K562 (cell line): ENCODE results near the gene GLCCI1. TPM values are rescaled to one million over a fixed set of nuclear protein-coding genes. Genes with fewer than 3 reads are reported as not detected.

Experiments
- ATAC-seq: fragments of 200-7000 bp; cut with Tn5 transposase; 3 replicates; pipeline ENCODE4 v1.9.1; 2020; ENCODE audit warnings: moderate library complexity
- BruUV-seq: library from RNA; stranded (reverse); fragments of 400-500 nt; replicated peaks from 2 replicates; lab custom pipeline; 2021; lab: Mats Ljungman, UMichigan
- CTCF ChIA-PET: fragments of 300-600 bp; formaldehyde crosslinking; extraction: SDS; loops from one replicate; lab custom pipeline; 2021; ENCODE audit warnings: low intra/inter-chr PET ratio; lab: Yijun Ruan, JAX
- POLR2A ChIA-PET: fragments of 300-600, 350-650 bp; sonication (Branson Sonifier 250); formaldehyde crosslinking; extraction: SDS; loops from one replicate; lab custom pipeline; 2021; ENCODE audit warnings: antibody characterized with exemption, inconsistent platforms; lab: Yijun Ruan, JAX
- DNase-seq, 4 experiments: peaks; one replicate each; pipeline versions ENCODE4 v3.0.0 to v3.0.0-alpha.2; 2011 to 2018; ENCODE audit warnings: low spot score in 3 of 4, mixed read lengths in 3 of 4; ENCODE audit errors: extremely low read depth in 1 of 4
- FAIRE-seq: peaks from 2 replicates; lab custom pipeline; 2011; peaks lifted over from hg19 to GRCh38; lab: Jason Lieb, UNC
- H2AFZ ChIP-seq: 2 replicates; pipeline ENCODE4 v1.6.0; 2011; ENCODE audit warnings: low read depth, low read length, control low read depth, inconsistent platforms
- H3K27ac ChIP-seq: fragments of 200-600 bp; 3 replicates; pipeline ENCODE4 v1.8.0; 2011; ENCODE audit warnings: low read depth, mild to moderate bottlenecking, control low read depth, inconsistent platforms, low read length, moderate library complexity, mixed read lengths; ENCODE audit errors: extremely low read depth
- H3K27me3 ChIP-seq, 2 experiments: fragments of 300-600 bp in 1 of 2; 2 replicates in 1 of 2; 3 replicates in 1 of 2; pipeline versions ENCODE4 v1.6.0 to v1.8.0; 2011; ENCODE audit warnings: inconsistent platforms in 2 of 2, low read length in 2 of 2, mild to moderate bottlenecking in 1 of 2, mixed read lengths in 1 of 2, moderate library complexity in 1 of 2; ENCODE audit not compliant: control insufficient read depth in 2 of 2, insufficient read depth in 2 of 2
- H3K36me3 ChIP-seq: fragments of 300-600 bp; 3 replicates; pipeline ENCODE4 v1.8.0; 2011; ENCODE audit warnings: mild to moderate bottlenecking, low read length, inconsistent platforms; ENCODE audit not compliant: control insufficient read depth, insufficient read depth
- H3K4me1 ChIP-seq, 2 experiments: fragments of 200-600 bp in 1 of 2; replicated peaks in 1 of 2; 2 replicates in 1 of 2; 3 replicates in 1 of 2; pipeline versions ENCODE4 v1.5.1 to v1.8.0; 2011; ENCODE audit warnings: inconsistent platforms in 2 of 2, low read length in 2 of 2, mild to moderate bottlenecking in 1 of 2, mixed read lengths in 1 of 2, moderate library complexity in 1 of 2; ENCODE audit not compliant: control insufficient read depth in 2 of 2, insufficient read depth in 2 of 2
- H3K4me2 ChIP-seq: 2 replicates; pipeline ENCODE4 v1.6.1; 2011; ENCODE audit warnings: low read length, control low read depth, inconsistent platforms, mixed read lengths; ENCODE audit not compliant: insufficient read depth
- H3K4me3 ChIP-seq: fragments of 200-600 bp; sonication (generic), shearing (Covaris generic); 2 replicates; pipeline ENCODE4 v1.5.1; 2016; ENCODE audit warnings: control low read depth, inconsistent platforms
- H3K79me2 ChIP-seq: fragments of 200-600 bp; 3 replicates; pipeline ENCODE4 v1.8.0; 2011; ENCODE audit warnings: low read length, inconsistent platforms; ENCODE audit not compliant: control insufficient read depth, insufficient read depth
- H3K9ac ChIP-seq, 2 experiments: 2 replicates each; pipeline versions ENCODE4 v1.6.0 to v1.6.1; 2011; ENCODE audit warnings: low read depth in 2 of 2, low read length in 2 of 2, control low read depth in 1 of 2, inconsistent platforms in 1 of 2, mild to moderate bottlenecking in 1 of 2, mixed read lengths in 1 of 2; ENCODE audit not compliant: insufficient read depth in 1 of 2
- H3K9me1 ChIP-seq: one replicate; pipeline ENCODE4 v1.6.0; 2011; ENCODE audit warnings: inconsistent platforms, mild to moderate bottlenecking, low read length, moderate library complexity; ENCODE audit not compliant: control insufficient read depth, insufficient read depth
- H3K9me3 ChIP-seq: replicated peaks from 2 replicates; pipeline ENCODE4 v1.5.1; 2011; ENCODE audit warnings: low read depth, low read length, inconsistent platforms; ENCODE audit not compliant: control insufficient read depth, insufficient read depth
- H4K20me1 ChIP-seq: replicated peaks from 2 replicates; pipeline ENCODE4 v1.6.1; 2011; ENCODE audit warnings: low read length, inconsistent platforms, mixed read lengths; ENCODE audit not compliant: control insufficient read depth, insufficient read depth
- EP300 ChIP-seq: IDR thresholded peaks from 2 replicates; pipeline ENCODE4 v1.6.1; 2012; ENCODE audit warnings: low read length, improper control_type of control experiment
- MEIS2 ChIP-seq: fragments of 450-650 bp; IDR thresholded peaks from 2 replicates; pipeline ENCODE4 v1.6.1; 2014; ENCODE audit warnings: mild to moderate bottlenecking; ENCODE audit not compliant: partially characterized antibody
- PURB ChIP-seq: sonication (generic); formaldehyde crosslinking; IDR thresholded peaks from 2 replicates; pipeline ENCODE4 v1.9.0; 2021; ENCODE audit warnings: low read depth, mild to moderate bottlenecking, missing genetic modification reagents
- RB1 ChIP-seq: fragments of 450-650 bp; IDR thresholded peaks from 2 replicates; pipeline ENCODE4 v1.6.1; 2017; ENCODE audit warnings: low read depth, mild to moderate bottlenecking
- SMAD1 ChIP-seq: fragments of 150-350 bp; IDR thresholded peaks from 2 replicates; pipeline ENCODE4 v1.6.1; 2014; ENCODE audit warnings: low read length, low read depth; ENCODE audit not compliant: partially characterized antibody
- ZNF212 ChIP-seq: fragments of 450-650 bp; formaldehyde crosslinking; IDR thresholded peaks from 2 replicates; pipeline ENCODE4 v1.4.0; 2020; ENCODE audit warnings: mild to moderate bottlenecking
- ZNF408 ChIP-seq: fragments of 250-450 bp; sonication (Bioruptor Pico); IDR thresholded peaks from 2 replicates; pipeline ENCODE4 v1.4.0; 2020; ENCODE audit warnings: low read depth, mild to moderate bottlenecking, moderate library complexity
- ZNF589 ChIP-seq: fragments of 200-800 bp; sonication (Bioruptor generic); IDR thresholded peaks from 2 replicates; pipeline ENCODE4 v1.6.1; 2016; ENCODE audit warnings: low read depth, missing genetic modification characterization, missing compliant biosample characterization
- WGBS: fragments of 100-300 bp; shearing (Covaris generic); methylation state at CpG from one replicate; pipeline ENCODE4 v1.1.6; 2016; ENCODE audit warnings: low coverage, mixed read lengths; ENCODE audit not compliant: insufficient coverage; ENCODE audit errors: missing lambda C conversion rate; 5-methylcytosine and 5-hydroxymethylcytosine counted together
- in situ Hi-C: fragments of 300-500 bp; cut with MboI; formaldehyde crosslinking; loops from 4 replicates; pipeline ENCODE4 v1.15.0; 2018; ENCODE audit warnings: inconsistent platforms, mixed read lengths
- intact Hi-C: fragments of 100-400 bp; cut with micrococcal nuclease; formaldehyde crosslinking; loops from 2 replicates; pipeline ENCODE4 v1.14.2; 2022
- polyA plus RNA-seq, 8 experiments: library from polyadenylated mRNA; depleted of rRNA in 4 of 8; stranded (reverse) in 5 of 8; unstranded in 3 of 8; fragments of >200 nt; fragmentation: Nextera tagmentation in 2 of 8; fragmentation: Illumina TruSeq in 1 of 8; extraction: Ambion mirVana in 2 of 8; extraction: Trizol in 1 of 8; gene quantifications; 2 replicates each; pipeline versions ENCODE4 v1.2.1 to v1.2.3, GENCODE V29; 2011 to 2014; ENCODE audit warnings: inconsistent platforms in 1 of 8, missing spikeins in 1 of 8
- total RNA-seq, 7 experiments: library from RNA; depleted of rRNA in 6 of 7; stranded (reverse); fragments of >200 nt in 6 of 7; fragmentation: Illumina TruSeq in 2 of 7; extraction: Trizol in 2 of 7; gene quantifications; 2 replicates each; pipeline versions ENCODE4 v1.2.1 to v1.2.3, GENCODE V29; 2011 to 2021; ENCODE audit warnings: low replicate concordance in 1 of 7
- TF ChIP-seq, protein P1 (sequence below): sonication (generic); formaldehyde crosslinking; IDR thresholded peaks from 2 replicates; pipeline ENCODE4 v1.8.0; 2023; ENCODE audit warnings: mild to moderate bottlenecking, missing genetic modification reagents
- TF ChIP-seq, protein P2 (sequence below), 3 experiments: fragments of 200-800 bp in 1 of 3; sonication (Bioruptor generic) in 1 of 3; sonication (generic) in 1 of 3; formaldehyde crosslinking in 1 of 3; IDR thresholded peaks; 2 replicates each; pipeline versions ENCODE4 v1.6.1 to v1.8.0; 2016 to 2022; ENCODE audit warnings: mild to moderate bottlenecking in 2 of 3, missing compliant biosample characterization in 2 of 3, missing genetic modification characterization in 2 of 3, missing genetic modification reagents in 1 of 3
- TF ChIP-seq, protein P3 (sequence below): fragments of 250-450 bp; sonication (Bioruptor Pico); IDR thresholded peaks from 2 replicates; pipeline ENCODE4 v1.4.0; 2020; ENCODE audit warnings: mild to moderate bottlenecking, moderate library complexity
- TF ChIP-seq, protein P4 (sequence below): fragments of 450-650 bp; formaldehyde crosslinking; IDR thresholded peaks from 2 replicates; pipeline ENCODE4 v1.4.0; 2022; ENCODE audit warnings: missing genetic modification characterization

GLCCI1 gene
- total and polyA plus RNA-seq, 9 of the 15 experiments (the other 6 are each of a cell fraction or from before 2014, with no cell fraction given) = 2.7 to 11.9 (median 7.2) TPM

DNA sequence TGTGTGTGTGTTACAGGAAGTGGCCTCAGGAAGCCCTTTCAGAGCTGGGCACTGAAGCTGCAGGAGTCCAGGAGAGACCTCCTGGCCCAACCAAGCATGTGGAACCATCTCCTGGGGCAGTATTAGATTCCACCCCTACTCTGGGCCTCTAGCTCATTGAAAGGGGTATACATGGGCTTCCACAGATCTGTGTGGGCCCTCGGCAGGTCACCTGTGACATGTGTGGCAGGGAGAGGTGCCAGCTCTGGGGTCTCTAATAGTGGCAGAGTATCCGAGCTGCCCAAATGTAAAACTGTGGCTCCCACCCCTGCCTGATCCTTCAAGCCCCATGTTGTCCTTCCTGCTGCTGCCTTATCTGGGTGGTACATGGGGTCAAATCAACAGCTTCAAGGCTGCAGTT is 144.1 kb downstream of the GLCCI1 start (continued):
- TF ChIP-seq, protein P1, sequence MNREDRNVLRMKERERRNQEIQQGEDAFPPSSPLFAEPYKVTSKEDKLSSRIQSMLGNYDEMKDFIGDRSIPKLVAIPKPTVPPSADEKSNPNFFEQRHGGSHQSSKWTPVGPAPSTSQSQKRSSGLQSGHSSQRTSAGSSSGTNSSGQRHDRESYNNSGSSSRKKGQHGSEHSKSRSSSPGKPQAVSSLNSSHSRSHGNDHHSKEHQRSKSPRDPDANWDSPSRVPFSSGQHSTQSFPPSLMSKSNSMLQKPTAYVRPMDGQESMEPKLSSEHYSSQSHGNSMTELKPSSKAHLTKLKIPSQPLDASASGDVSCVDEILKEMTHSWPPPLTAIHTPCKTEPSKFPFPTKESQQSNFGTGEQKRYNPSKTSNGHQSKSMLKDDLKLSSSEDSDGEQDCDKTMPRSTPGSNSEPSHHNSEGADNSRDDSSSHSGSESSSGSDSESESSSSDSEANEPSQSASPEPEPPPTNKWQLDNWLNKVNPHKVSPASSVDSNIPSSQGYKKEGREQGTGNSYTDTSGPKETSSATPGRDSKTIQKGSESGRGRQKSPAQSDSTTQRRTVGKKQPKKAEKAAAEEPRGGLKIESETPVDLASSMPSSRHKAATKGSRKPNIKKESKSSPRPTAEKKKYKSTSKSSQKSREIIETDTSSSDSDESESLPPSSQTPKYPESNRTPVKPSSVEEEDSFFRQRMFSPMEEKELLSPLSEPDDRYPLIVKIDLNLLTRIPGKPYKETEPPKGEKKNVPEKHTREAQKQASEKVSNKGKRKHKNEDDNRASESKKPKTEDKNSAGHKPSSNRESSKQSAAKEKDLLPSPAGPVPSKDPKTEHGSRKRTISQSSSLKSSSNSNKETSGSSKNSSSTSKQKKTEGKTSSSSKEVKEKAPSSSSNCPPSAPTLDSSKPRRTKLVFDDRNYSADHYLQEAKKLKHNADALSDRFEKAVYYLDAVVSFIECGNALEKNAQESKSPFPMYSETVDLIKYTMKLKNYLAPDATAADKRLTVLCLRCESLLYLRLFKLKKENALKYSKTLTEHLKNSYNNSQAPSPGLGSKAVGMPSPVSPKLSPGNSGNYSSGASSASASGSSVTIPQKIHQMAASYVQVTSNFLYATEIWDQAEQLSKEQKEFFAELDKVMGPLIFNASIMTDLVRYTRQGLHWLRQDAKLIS (CRISPR knock-in tag) = no peak

DNA sequence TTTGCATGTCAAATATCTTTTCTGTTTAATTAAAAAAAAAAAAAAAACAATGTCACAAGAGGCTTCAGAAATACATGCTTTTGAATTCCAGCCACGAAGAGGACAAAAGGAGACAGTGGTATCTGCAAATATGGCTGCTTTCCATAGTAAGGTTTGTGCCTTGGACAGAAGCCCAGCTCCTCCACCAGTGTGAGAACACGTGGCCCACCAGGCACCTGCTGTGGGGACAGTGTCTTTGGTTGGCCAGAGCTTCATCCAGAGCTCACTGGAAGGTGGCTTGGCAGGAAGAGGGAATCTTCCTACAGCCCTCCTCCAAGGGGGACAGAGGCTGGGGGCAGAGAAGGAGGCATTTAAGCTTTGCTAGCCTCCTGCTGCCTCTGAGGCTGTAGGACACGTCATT is 144.6 kb downstream of the GLCCI1 start:
- CTCF ChIA-PET = no interaction called here
- no TSS peak for BruUV-seq
- Histone ChIP-seq H3K27ac (no peak overlapping the region), H3K9me1 (no peaks in the 10 kb centered on the region), H3K79me2 (no peaks in the 10 kb centered on the region), H3K4me2 (no peak overlapping the region), H3K36me3 (no peaks in the 10 kb centered on the region), H2AFZ (no peak overlapping the region), H4K20me1 (no peaks in the 10 kb centered on the region), H3K9me3 (no peaks in the 10 kb centered on the region), H3K9ac (no peak overlapping the region), H3K4me1 (no peaks in the 10 kb centered on the region), H3K27me3 (no peaks in the 10 kb centered on the region), H3K4me3 (no peak overlapping the region)
- no peak for ATAC-seq
- no peak for FAIRE-seq
- in situ Hi-C loops = no loop called here
- 35% methylated on average over 3 of the region's 3 CpGs for WGBS
- POLR2A ChIA-PET = interaction anchor here (0.8 to 1.8 kb wide), 3 partner anchors 9 to 19 kb away, joined by 4 to 8 read pairs (median 4); no protein-coding TSS in a partner anchor
- DNase-seq = no peak
- intact Hi-C loops = loop anchor here (10.0 kb wide), 1 partner anchor 182 kb away; no protein-coding TSS in a partner anchor
- TF ChIP-seq, protein P2, sequence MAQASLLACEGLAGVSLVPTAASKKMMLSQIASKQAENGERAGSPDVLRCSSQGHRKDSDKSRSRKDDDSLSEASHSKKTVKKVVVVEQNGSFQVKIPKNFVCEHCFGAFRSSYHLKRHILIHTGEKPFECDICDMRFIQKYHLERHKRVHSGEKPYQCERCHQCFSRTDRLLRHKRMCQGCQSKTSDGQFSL (CRISPR knock-in tag; IDR thresholded peaks at IDR 0.05) = no peak
- TF ChIP-seq, protein P2 (tag; IDR thresholded peaks at IDR 0.05) = no peak
- TF ChIP-seq SMAD1 = no peak
- TF ChIP-seq EP300 = no peak
- no peak for TF ChIP-seq ZNF589
- TF ChIP-seq, protein P3, sequence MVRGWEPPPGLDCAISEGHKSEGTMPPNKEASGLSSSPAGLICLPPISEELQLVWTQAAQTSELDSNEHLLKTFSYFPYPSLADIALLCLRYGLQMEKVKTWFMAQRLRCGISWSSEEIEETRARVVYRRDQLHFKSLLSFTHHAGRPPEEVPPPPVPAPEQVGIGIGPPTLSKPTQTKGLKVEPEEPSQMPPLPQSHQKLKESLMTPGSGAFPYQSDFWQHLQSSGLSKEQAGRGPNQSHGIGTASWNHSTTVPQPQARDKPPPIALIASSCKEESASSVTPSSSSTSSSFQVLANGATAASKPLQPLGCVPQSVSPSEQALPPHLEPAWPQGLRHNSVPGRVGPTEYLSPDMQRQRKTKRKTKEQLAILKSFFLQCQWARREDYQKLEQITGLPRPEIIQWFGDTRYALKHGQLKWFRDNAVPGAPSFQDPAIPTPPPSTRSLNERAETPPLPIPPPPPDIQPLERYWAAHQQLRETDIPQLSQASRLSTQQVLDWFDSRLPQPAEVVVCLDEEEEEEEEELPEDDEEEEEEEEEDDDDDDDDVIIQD (CRISPR knock-in tag) = no peak
- TF ChIP-seq MEIS2 = no peak
- TF ChIP-seq, protein P4, sequence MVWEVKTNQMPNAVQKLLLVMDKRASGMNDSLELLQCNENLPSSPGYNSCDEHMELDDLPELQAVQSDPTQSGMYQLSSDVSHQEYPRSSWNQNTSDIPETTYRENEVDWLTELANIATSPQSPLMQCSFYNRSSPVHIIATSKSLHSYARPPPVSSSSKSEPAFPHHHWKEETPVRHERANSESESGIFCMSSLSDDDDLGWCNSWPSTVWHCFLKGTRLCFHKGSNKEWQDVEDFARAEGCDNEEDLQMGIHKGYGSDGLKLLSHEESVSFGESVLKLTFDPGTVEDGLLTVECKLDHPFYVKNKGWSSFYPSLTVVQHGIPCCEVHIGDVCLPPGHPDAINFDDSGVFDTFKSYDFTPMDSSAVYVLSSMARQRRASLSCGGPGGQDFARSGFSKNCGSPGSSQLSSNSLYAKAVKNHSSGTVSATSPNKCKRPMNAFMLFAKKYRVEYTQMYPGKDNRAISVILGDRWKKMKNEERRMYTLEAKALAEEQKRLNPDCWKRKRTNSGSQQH (CRISPR knock-in tag) = no peak
- no peak for TF ChIP-seq ZNF408 (CRISPR knock-in tag)
- no peak for TF ChIP-seq RB1
- no peak for TF ChIP-seq PURB (CRISPR knock-in tag)
- no peak for TF ChIP-seq ZNF212 (CRISPR knock-in tag)
